Prostate gland (tissue), 2 donors: Measurements from ENCODE around the gene ABCC8. TPM values are rescaled to one million over a fixed set of nuclear protein-coding genes. Genes with fewer than 3 reads are reported as not detected.

Experiments used
- DNase-seq: peaks from one replicate; pipeline ENCODE4 v3.0.0-alpha.2; 2019; ENCODE audit warnings: low spot score
- H3K27ac ChIP-seq, 2 donors: fragments of 200-600 bp; sonication (generic); 2 replicates each; pipeline ENCODE4 v1.5.1; 2017 to 2019
- H3K27me3 ChIP-seq: fragments of 200-600 bp; sonication (generic); replicated peaks from 2 replicates; pipeline ENCODE4 v1.5.1; 2019; ENCODE audit not compliant: insufficient read depth
- H3K36me3 ChIP-seq, 2 donors: fragments of 200-600 bp; sonication (generic); 1 replicate in 1 of 2; 2 replicates in 1 of 2; pipeline versions ENCODE4 v1.5.1 to v1.8.1; 2017 to 2019
- H3K4me1 ChIP-seq: fragments of 200-600 bp; sonication (generic); replicated peaks from 2 replicates; pipeline ENCODE4 v1.5.1; 2019
- H3K4me3 ChIP-seq, 2 donors: fragments of 200-600 bp; sonication (generic); 2 replicates each; pipeline ENCODE4 v1.5.1; 2017 to 2019
- H3K9me3 ChIP-seq: fragments of 200-600 bp; sonication (generic); 2 replicates; pipeline ENCODE4 v1.5.1; 2017
- CTCF ChIP-seq, 4 experiments: fragments of 200-600 bp in 2 of 4; fragments of 450-650 bp in 2 of 4; sonication (generic) in 2 of 4; IDR thresholded peaks; 1 replicate in 3 of 4; 2 replicates in 1 of 4; pipeline ENCODE4 v1.5.1; 2016 to 2019; ENCODE audit warnings: antibody characterized with exemption in 4 of 4, mild to moderate bottlenecking in 2 of 4, moderate library complexity in 2 of 4
- POLR2A ChIP-seq: fragments of 450-650 bp; IDR thresholded peaks from one replicate; pipeline ENCODE4 v1.6.1; 2016; ENCODE audit warnings: antibody characterized with exemption, mild to moderate bottlenecking
- POLR2AphosphoS5 ChIP-seq: sonication (generic); formaldehyde crosslinking; IDR thresholded peaks from one replicate; pipeline ENCODE4 v1.6.1; 2017; ENCODE audit warnings: antibody characterized with exemption
- WGBS: methylation state at CpG from one replicate; pipeline ENCODE4 v1.1.5; 2018; 5-methylcytosine and 5-hydroxymethylcytosine counted together
- intact Hi-C: fragments of 100-400 bp; cut with DNase I; formaldehyde crosslinking; loops from one replicate; pipeline ENCODE4 v1.14.2; 2022
- total RNA-seq, 2 donors: library from RNA; depleted of rRNA; stranded (reverse); fragments of >200 nt; gene quantifications; one replicate each; pipeline ENCODE4 v1.1.0, GENCODE V29; 2016

ABCC8 gene
- total RNA-seq, 2 donors from 2014 or later = 5.7 to 10.2 TPM

DNA sequence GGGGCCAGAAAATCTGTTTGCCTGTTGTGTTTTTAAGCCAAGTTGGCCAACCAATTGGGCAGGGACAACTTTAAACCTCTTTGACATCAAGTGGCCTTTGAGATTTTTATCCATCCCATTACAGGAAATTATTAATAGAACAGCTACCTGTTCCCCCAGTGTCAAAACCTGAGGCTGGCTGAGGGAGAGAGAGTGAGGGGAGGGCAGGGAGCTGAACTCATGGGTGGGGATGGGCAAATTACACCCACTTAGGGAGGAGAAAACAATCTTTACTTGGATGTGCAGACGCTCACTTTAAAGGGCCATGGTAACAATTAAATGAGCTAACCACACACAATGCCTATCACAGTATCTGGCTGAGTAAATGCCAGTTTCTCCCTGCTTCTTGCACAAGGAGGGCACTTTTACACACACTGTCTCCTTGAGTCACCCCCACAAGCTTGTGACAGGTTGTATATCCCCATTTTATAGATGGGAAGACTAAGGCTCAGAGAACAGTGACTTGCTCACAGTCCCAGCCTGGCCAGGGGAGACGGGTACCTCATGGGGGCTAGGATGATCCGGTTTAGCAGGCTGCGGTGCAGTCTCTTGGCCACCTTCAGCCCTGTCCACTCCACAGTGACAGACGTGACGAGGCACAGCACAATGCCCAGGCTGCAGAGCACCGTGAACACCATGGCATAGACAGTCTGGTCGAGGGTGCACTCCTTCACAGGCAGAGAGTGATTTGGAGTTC lies 70.4 kb downstream of the ABCC8 start:
- Histone ChIP-seq H3K4me3 (no peak overlapping the region), H3K27me3 (no peaks in the 10 kb centered on the region), H3K27ac (peak overlapping the region; percentile 60 to 82), H3K9me3 (no peaks in the 10 kb centered on the region), H3K4me1 (peaks cover 6% of the 10 kb centered on the region), H3K36me3 (no peaks in the 10 kb centered on the region)
- no peak for DNase-seq
- intact Hi-C loops = no loop called here
- WGBS = 80% methylated on average over 8 of the region's 8 CpGs
- no peak for TF ChIP-seq CTCF (IDR thresholded peaks at IDR 0.05)
- no peak for TF ChIP-seq POLR2AphosphoS5
- no peak for TF ChIP-seq POLR2A

GRCh38 chr11:17405232-17406005 lies 71.2 kb downstream of the ABCC8 start:
- Histone ChIP-seq H3K27me3 (no peaks in the 10 kb centered on the region), H3K27ac (peak overlapping the region; percentile 60 to 82), H3K4me1 (peaks cover 4% of the 10 kb centered on the region), H3K4me3 (no peak overlapping the region), H3K9me3 (no peaks in the 10 kb centered on the region), H3K36me3 (no peaks in the 10 kb centered on the region)
- TF ChIP-seq CTCF (IDR thresholded peaks at IDR 0.05) (peak in 1 of 4 experiments; percentile 19), POLR2AphosphoS5 (peak; percentile 86), POLR2A (no peak)
- DNase-seq = peak; percentile 81
- intact Hi-C loops = no loop called here
- WGBS = 37% methylated on average over 14 of the region's 15 CpGs

DNA sequence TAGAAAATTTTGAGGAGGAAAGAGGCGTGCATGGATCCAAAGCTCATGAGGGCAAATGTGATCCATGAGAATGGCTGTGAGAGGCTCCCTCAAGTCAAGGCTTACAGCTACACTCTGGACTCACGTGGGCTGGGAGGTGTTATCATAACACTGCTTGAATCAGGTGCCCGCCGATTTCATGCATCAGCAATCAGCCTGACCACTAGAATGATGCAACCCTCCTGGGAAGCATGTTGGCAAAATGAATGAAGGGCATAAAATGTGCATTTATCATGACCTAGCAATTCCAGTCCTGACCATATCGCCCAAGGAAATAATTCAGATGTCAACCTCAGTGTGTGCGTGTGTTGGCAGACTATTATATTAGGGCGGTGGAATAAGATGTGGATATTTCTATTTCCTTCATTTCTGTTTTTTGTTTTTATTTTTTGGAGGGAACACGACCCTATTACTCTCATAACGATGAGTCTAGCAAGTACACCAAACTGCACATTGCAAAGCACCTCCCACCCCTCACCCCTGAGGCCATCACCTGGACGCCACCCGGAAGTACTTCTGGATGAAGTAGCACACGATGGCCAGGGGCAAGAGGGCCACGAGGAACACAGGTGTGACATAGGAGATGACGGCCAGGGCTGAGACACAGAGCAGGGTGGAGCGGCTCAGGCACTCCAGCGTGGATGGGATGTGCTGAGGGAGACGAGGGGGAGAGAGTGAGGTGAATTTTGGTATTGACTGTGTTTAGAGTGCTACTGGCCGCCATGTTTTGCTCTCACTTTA lies 72.5 kb downstream of the ABCC8 start:
- H3K27ac ChIP-seq = peak overlapping the region in 1 of 2 donors; percentile 82
- intact Hi-C loops = no loop called here
- no peaks in the 10 kb centered on the region for H3K9me3 ChIP-seq
- DNase-seq = no peak
- peaks cover 4% of the 10 kb centered on the region for H3K4me1 ChIP-seq
- 91% methylated on average over 18 of the region's 18 CpGs for WGBS
- TF ChIP-seq POLR2AphosphoS5 (no peak), POLR2A (no peak), CTCF (IDR thresholded peaks at IDR 0.05) (no peak)
- no peak overlapping the region for H3K4me3 ChIP-seq
- H3K27me3 ChIP-seq = no peaks in the 10 kb centered on the region
- no peaks in the 10 kb centered on the region for H3K36me3 ChIP-seq

DNA sequence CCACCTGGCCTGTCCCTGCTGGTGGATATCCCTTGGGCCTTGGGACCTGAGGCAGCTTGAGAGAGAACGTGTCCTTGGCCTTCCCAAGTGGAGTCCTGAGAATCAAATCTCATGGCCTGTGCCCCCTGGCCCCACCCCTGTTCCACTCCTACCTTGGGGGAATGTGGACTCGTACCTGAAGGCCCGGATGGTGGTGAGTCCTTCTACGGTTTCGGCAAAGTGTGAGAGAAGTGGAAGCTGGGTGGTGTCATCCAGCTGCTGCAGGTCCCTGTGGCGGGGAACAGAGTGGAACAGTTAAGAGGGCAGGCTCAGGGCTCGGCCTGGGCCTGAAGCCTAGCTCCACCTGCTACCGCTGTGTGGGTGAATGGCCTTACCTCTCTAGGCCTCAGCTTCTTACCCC lies 74.2 kb downstream of the ABCC8 start:
- no peaks in the 10 kb centered on the region for H3K9me3 ChIP-seq
- no peak overlapping the region for H3K4me3 ChIP-seq
- no peak for DNase-seq
- no peak overlapping the region for H3K27ac ChIP-seq
- intact Hi-C loops = no loop called here
- WGBS = 97% methylated on average over 8 of the region's 8 CpGs
- peaks cover 4% of the 10 kb centered on the region for H3K4me1 ChIP-seq
- TF ChIP-seq POLR2A (no peak), CTCF (IDR thresholded peaks at IDR 0.05) (no peak), POLR2AphosphoS5 (no peak)
- no peaks in the 10 kb centered on the region for H3K36me3 ChIP-seq
- no peaks in the 10 kb centered on the region for H3K27me3 ChIP-seq
